HPDE6-E6E7 (cell line): ENCODE measurements around the gene PLEKHH1.
"Not testable (repeated sequence)": the region's sequence is repeated elsewhere in the genome, so short reads cannot be mapped to it uniquely, and the experiment has no call there.

ENCODE experiments used
- DNase-seq: peaks from one replicate; pipeline ENCODE4 v3.0.0; 2011; ENCODE audit warnings: missing footprints; ENCODE audit errors: extremely low spot score

Gene PLEKHH1

DNA sequence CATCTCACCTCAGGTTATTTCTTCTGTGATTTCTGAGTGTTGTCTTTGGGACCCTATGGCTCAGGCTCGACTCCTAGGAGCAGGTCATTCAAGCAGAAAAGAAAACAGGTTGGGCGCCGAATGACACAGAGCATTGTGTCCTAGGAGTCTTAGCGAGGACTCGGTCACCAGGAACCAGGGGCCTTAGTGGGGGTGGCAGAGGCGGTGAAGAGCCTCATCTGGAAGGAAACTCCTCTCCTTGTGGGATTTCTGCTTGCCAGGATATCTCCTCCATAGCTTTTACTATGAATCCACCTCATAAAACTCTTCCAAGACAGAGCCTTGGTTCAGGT is 630 bp downstream of the PLEKHH1 start:
- DNase-seq, result no peak

DNA sequence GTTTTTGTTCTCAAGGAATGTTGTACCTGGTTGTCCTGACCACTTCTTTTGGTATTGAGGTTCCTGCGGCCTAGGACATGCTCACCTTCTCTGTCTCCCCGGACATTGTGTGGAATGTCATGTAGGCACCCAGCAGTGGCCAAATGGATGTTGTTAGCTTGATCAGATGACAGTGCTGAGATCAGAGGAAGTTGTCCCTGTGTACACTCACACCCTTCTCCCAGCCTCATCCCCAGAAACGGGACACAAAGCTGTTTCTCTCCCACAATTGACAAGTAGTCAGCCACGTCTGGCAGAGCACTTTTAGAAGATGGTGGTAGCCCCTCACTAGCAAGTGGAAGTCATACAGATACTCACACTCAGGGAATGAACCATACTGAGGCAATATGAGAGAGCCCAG is 3.0 kb downstream of the PLEKHH1 start:
- DNase-seq, result no peak

DNA sequence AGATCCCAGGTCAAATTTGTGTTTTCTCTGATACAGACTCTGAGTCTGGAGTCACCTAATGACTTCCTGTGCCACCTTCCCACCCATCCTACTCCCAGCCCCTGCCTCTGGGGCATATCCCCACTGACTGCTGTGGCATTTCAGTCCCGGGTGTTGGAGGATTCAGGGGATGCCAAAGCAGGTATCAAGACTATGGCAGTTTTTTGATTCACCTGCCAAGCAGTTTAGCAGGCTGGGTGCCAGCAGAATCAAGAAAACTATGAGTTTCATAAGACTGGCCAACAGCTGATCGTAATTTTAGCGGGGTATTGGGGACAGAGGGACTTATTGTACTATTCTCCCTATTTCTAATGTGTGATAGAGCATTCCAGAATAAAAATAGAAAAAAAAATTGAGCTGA is 4.6 kb downstream of the PLEKHH1 start:
- DNase-seq, result no peak

DNA sequence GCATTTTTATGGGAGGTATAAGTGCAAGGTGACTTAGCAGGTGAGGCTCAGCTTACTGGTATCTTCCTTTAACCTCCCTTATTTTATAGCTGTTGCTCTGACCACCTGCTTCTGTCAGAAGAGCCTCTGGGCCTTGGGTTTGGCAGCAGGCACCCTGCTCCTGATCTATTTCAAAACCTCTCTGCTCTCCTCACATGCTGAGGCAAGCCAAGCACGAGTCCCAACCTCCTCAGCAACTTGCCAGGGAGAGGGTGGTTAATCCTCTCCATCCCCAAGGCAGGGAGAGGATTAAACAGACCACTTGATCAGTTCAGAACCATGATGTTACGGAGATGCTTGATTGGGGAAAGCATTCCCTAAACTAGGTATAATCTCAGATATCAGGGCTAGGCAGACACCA is 5.4 kb downstream of the PLEKHH1 start:
- DNase-seq, result no peak

DNA sequence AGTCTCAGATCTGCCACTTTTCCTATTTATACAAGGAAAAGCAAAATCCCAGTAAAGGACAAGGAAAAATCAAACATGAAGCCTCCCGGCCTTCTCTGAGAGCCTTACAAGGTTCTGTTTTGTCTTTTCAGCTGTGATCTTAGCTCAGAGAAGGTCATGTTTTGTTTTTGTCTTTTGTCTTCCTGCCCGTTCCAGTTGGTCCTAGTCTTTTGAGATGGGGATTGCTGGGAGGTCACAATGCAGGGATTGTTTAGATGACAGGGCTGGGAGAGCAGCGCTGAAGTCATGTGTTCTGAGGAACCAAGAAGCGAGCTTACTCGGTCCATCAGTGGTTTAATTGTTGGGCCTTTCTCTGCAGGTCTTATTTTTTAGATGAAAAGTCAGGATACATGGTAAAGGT is 6.0 kb downstream of the PLEKHH1 start:
- DNase-seq, result no peak

DNA sequence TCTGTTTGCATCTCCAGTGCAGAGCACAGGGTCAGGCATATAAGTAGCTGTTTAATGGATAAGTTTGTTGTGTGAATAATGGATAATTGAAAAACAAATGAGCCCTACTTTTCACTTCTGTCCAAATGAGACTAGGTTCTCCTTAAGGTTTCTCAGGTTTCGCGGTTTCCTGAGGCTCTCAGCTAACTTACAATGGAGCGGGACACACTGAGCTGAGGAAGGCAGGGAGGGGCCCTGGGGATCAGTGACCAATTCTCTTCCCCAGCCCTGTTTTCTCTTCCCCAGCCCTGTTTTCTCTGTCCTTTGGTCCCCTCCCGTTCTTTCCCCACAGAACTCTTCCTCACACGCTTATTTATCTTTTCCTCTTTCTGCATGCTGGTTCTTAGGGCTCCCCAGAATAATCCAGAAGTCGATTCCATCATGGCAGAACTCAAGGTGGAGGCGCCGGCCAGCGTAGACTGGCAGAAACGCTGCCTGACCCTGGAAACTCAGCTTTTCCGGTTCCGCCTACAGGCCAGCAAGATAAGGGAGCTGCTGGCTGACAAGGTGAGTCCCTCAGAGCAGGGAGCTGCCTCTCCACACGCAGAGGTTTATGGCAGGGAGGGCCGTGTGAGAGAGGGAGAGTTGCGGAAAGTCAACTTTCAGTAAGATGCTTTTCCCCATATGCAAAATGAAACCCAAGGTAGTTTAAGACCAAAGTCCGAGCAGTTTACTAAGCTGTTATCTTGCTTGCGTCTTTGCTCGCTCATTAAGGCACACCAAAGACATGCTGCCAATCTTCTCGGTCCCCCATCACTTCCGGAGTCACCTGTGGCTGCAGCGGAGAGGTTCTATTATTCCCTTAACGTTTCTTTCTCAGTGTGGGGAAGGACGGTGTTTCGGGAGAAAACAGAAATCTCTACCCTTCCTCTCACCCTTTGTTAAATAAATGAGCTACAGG is 8.6 kb downstream of the PLEKHH1 start:
- DNase-seq, result no peak

DNA sequence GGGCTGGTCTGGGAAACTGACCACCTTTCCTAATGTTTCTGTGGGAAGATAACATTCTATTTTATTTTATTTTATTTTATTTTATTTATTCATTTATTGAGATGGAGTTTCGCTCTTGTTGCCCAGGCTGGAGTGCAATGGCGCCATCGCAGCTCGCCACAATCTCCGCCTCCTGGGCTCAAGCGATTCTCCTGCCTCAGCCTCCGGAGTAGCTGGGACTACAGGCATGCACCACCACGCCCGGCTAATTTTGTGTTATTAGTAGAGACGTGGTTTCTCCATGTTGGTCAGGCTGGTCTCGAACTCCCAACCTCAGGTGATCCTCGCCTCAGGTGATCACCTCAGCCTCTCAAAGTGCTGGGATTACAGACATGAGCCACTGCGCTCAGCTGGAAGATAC is 9.5 kb downstream of the PLEKHH1 start:
- DNase-seq, result not testable (repeated sequence)

DNA sequence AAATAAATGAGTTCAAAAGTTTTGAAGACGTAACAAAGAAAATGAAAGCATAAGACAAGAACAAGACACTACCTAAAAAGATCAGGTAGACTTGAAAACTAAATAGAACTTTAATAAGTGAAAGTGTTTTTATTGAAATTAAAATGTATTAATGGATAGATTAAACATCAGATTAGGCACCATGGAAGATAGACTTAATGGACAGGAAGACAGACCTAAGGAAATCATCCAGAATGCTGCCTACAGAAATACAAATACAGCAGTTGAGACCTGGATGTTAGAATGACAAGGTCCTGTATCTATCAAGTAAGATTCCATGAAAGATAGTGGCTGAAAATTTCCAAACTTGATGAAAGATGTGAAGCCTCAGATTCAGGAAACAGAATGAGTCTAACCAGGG is 11.5 kb downstream of the PLEKHH1 start:
- DNase-seq, result no peak

DNA sequence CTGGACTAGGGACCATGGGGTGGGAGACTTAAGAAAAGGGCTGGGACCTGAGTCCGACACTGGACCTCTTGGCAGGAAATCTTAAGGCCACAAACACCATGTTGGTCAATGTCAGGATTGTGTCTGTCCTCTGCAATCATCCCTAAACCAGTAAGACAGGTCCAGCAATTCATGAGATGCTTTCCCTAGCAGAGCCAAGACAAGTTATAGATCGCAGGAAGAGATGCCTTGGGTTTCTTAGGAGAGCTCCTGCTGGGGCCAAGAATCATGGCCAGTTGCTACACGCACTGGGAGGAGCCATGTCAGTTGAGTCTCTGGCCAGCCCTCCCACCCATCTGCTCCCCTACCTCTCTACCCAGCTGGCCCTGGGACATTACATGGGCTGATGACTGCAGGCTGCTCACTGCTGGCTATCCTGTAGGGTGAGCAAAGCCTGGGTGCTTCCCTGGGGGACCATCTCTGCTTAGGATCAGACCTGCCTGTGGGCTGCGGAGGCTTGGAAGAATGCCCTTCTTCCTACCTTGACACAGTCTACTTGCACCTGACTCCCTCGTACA is 14.2 kb downstream of the PLEKHH1 start:
- DNase-seq, result no peak

DNA sequence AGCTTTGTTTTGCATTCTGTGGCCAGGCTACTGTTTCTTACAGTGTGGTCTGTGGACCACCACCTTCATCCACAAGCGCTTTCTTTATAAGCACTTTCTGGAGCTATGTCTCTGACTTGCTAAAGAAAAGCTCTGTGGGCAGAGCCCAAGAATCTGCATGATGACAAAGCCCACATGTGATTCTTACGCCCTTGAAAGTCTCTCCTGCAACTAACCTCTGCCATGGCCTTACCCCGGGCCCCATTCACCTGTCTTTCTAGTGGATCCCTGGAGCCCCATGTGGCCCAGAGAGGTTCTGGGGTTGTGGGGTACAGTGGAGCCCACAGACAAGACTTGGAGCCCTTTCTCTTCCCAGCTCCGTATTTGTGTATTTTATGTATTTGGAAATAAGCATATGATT is 16.6 kb downstream of the PLEKHH1 start:
- DNase-seq, result no peak

DNA sequence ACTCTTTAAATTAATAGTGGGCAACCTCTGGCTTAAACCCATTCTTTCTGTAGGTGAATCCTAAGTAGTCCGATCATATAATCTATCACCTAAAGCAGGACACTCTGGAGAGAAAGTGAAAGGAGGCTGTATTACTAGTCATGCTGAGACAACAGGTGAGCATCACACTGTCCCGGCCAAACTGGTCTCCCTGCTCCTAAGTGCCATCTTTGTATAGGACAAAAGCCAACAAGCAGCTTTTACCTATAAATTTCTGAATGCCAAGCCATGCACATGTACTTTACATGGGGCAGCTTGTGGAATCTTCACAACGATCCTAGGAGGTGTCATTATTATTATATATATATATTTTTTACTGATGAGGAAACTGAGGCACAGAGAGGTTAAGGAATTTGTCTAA is 18.0 kb downstream of the PLEKHH1 start:
- DNase-seq, result no peak

DNA sequence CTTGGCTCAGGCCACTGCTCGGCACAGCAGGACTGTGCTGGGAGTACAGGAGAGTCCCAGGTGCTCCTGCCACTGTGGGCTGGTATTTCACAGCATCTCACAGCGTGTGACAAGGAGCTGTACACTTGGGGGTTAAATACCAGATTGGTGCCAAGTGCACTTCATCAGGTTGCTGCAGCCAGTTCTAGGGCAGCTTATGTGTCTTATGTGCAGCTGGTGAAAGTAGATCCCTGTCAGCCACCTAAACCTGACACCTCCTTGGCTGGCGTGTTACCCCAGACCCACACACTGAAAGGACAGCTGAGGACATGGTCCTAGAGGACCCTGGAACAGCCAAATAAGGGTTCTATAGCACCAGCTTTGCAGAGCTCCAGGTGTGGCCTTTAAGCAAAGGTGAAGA is 18.9 kb downstream of the PLEKHH1 start:
- no peak for DNase-seq

DNA sequence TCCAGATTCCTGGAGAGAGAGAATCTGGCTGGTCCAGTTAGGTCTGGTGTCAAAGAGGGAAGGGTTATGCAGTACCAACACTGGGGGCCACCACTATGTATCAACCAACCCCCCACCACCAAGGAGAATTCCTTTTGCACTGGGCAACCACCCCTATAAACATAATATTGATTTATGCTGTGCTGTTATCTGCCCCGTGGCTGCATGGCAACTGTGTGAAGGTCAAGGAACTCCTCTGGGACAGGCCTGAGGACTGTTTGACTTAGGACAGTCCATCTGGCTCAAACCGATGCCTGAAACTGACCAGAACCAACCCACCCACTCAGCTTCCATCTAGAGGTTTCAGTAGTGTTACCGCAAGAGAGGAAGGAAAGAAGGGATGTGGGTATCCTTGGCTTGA is 20.5 kb downstream of the PLEKHH1 start:
- DNase-seq, result no peak

DNA sequence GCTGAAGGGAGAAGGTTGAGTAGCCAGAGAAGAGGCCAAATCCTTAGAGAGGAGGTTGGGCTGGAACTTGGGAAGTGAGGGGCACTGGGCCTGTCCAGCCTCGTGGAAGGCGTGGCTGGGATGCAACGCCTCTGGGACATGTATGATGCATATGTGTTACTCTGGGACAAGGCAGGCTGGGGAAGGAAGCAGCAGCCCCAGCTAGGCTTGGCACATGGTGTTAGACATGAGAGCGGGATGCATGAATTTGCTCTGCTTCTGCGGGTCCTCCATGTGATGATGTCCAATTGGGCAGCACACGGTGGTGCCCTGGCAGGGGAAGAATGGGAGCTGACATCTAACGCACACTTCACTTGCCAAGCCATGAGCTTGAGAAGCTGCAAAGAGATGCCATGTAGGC is 21.3 kb downstream of the PLEKHH1 start:
- no peak for DNase-seq

DNA sequence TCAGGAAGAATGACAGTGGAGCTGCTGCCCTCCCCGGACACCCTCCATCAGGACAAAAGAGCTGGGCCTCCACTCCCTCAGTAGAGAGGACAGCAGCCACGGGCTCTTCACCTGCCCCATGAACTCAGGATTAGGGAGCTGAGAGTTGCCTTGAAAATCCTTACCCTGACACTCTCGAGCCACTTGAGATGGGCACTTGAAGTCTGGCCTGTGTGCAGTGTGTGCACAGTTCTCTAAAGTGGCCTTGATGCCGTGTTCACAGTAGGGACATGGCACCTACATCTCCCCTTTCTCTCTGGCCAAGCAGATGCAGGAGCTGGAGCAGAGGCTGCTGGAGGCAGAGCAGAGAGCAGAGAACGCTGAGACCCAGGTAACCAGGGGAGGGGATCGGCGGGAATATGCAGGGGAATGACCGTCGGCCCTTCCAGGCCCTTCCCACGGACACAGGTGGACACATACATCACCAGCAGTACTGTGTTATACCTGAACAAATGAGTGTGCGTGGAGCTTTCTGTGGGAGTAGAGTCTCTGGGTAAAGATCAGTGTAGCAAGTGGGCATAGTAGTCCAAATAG is 22.5 kb downstream of the PLEKHH1 start:
- DNase-seq, result no peak

DNA sequence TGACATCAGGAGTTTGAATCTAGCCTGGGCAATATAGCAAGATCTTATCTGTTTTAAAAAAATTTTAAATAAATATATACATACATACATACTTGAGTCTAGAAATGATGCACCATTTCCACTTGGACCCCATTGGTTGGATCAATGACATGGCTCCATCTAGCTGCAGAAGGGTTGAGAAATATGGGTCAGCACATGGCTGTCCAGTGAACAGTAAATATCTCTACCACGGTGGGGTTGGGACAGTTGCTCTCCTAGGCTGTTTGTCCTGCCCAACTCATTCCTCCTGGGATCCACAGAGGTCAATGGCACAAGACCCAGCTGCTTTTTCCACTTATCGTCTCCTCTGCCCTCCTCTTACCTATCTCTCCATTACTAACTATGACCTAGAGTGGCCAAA is 23.6 kb downstream of the PLEKHH1 start:
- no peak for DNase-seq

DNA sequence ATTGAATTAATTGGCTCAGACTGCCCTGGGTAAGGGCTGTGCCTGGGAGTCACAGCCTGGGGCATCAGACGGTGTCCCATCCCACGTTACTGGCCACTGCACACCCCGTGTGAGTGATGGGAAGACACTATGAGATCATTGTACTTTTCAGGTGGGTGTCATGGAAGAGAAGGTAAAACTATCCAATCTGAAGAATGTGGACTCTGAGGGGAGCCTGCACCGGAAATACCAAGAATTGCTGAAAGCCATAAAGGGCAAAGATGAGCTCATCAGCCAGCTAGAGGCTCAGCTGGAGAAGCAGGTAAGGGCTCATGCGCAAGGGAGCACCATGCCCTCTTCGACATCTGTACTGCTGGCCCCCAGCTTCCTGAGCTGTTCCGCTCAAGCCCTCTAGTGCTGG is 24.0 kb downstream of the PLEKHH1 start:
- no peak for DNase-seq

DNA sequence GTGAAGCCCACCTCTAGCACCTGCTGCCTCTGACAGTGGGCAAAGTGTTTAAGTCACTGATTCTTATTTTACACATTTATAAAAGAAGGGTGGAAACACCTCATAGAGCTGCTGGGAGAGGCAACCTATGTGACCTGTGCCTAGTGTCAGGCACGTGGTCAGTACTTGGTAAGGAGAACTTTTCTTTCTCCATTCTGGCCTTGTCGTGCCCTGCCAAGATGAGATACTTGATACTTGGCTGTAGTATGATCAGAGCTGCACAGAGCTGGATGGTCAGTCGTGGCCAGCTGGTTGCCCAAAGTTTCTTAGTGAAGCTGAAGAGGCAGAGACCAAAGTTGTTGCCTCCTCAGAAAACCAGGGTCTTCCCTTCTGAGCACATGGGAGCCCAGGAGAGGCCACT is 24.6 kb downstream of the PLEKHH1 start:
- DNase-seq, result no peak

DNA sequence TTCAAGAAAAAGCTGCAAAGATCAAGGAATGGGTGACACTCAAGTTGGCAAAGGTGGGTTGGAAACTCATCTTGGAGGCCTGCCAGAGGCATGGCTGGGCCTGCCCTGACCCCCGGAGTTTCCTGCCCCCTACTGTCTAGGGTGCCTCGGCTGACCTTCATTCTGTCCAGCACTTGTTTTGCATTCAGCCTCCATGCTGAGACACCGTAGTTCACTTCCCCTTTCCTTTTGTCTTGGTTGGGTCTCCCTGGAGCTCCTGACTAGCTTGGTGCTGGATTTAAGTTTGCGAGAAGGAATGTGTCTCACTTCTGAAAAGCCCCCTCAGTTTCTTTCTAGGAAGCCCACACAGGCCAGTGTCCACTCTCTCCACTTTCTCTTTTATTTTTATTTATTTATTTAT is 26.5 kb downstream of the PLEKHH1 start:
- no peak for DNase-seq

DNA sequence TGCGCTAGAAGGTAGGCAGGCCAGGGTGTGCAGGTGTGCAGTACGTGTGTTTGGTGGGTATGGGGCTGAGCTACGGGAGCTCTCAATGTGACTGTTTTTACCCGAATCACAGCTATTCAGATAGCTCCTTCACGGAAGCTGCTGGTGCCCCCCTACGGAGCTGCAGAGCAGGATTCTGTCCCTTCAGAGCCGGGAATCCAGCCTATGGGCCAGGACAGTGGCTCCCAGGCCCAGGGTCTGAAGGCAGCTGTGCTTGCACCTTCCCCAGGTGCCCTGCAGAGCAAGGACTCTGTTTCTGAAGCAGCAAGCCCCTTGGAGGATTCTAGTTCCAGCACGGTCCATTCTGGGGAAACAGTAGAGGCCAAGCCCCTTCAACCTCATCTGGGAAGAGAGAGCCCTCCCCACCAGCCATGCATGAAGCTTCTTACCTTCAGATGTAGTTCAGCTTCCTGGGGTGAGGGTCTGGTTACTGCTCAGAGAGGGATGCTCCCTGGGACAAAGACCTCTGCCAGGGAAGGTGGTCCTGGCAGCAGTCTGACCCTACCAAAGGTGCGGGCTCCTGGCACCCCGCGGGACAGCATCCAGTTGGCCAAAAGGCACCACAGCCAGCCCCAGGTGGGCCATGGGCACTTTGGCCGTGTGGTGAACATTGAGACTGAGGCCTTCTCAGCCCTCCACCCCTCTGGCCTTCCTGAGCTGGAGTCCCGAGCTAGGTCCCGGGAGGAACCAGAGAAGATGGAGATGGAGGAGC is 29.1 kb downstream of the PLEKHH1 start:
- DNase-seq, result no peak

DNA sequence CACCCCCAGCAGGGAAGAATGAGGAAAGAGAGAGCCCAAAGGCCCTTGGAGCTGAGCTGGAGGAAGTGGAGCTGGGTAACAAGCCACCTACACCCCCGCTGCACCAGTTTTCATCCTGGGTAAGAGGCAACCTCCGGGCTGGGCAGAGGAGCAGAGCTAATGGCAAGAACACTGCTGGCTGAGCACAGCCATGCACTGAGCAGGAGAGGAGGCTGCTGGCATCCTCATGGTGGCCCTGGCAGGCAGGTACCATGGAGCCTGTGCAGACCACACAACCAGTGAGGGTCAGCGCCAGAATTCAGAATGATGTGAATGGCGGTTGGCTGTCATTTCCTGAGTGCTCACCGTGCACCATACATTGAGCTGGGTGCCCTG is 29.7 kb downstream of the PLEKHH1 start:
- DNase-seq, result no peak

DNA sequence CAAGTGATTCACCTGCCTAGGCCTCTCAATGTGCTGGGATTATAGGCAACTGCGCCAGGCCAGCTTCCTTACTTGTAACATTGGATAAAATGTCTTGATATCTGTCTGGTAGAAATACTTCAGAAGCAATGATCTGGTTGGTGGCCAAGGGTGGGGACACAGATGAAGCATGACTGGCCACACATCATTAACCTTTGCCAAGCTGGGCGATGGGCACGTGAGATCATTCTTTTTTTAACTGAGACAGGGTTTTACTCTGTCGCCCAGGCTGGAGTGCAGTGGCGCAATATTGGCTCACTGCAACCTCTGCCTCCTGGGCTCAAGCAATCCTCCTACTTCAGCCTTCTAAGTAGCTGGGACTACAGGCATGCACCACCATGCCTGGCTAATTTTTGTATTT is 31.1 kb downstream of the PLEKHH1 start:
- no peak for DNase-seq

DNA sequence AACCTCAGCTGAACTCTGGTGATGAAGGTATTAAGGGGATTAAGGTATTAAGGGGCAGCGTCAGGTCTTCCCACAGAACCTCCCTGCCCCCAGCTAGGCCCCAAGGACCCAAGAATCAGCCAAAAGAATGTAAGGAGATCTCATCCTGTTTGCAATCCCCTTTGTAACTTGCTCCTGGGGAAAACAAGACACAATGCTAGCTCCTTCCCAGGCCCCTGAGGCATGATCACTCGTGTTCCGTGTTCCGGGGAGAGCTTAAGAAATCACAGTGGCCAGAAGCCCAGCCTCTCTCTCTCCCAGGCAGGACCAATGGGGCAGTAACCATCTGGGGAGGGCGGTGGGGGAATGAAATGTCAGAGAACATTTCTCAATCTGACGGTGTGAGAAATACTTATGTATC is 33.8 kb downstream of the PLEKHH1 start:
- no peak for DNase-seq
